GM12874 (cell line): ENCODE data around the gene FASN.

Experiments
- TF ChIP-seq, protein P1 (sequence below): IDR thresholded peaks from 2 replicates; pipeline ENCODE4 v1.5.1; 2011; ENCODE audit warnings: low read depth, mild to moderate bottlenecking, control low read depth, low read length, moderate library complexity; ENCODE audit not compliant: insufficient read depth

Gene FASN

DNA sequence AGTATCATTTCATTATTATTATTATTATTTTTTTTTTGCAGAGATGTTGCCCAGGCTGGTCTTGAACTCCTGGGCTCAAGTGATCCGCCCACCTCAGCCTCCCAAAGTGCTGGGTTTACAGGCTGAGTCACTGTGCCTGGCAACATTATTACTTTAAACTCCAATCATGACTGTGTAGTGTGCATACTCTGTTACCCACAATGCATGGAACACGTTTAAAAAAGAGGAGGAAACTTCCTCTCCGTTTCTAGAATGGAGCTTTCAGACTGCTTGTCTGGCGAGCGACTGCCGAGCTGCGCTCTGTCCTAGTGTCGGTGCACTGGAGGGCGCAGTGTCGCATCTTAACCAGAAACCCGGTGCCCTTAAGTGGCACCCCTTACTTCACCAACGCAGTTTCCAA, 22.1 kb upstream of the FASN start:
- TF ChIP-seq, protein P1, sequence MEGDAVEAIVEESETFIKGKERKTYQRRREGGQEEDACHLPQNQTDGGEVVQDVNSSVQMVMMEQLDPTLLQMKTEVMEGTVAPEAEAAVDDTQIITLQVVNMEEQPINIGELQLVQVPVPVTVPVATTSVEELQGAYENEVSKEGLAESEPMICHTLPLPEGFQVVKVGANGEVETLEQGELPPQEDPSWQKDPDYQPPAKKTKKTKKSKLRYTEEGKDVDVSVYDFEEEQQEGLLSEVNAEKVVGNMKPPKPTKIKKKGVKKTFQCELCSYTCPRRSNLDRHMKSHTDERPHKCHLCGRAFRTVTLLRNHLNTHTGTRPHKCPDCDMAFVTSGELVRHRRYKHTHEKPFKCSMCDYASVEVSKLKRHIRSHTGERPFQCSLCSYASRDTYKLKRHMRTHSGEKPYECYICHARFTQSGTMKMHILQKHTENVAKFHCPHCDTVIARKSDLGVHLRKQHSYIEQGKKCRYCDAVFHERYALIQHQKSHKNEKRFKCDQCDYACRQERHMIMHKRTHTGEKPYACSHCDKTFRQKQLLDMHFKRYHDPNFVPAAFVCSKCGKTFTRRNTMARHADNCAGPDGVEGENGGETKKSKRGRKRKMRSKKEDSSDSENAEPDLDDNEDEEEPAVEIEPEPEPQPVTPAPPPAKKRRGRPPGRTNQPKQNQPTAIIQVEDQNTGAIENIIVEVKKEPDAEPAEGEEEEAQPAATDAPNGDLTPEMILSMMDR, result no peak

DNA sequence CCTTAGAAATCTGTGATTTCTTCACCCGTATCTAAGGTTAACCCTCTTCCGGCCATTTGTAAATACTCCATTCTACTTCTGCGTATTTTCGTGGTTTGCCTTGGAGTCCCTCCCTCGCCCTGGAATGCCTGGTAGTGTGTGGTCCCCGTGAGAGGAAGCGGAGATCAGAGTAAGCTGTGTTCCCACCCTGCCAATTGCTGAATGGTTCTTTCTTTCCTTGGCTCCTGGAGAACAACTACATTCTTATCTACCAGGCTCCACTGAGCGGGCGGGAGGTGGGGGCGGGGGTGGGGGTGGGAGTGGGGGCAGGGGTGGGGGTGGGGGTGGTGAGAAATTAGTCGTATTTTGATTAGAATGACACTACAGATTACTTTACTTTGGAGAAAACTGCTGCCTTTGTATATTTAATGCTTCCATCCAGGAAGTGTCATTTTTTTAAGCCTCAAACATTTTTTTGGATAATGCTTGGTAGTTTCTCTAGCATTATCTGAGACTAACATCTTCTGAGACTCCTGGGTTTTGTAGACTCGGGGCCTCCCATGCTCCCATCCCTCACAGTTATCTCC, 20.9 kb upstream of the FASN start:
- TF ChIP-seq, protein P1, result no peak

DNA sequence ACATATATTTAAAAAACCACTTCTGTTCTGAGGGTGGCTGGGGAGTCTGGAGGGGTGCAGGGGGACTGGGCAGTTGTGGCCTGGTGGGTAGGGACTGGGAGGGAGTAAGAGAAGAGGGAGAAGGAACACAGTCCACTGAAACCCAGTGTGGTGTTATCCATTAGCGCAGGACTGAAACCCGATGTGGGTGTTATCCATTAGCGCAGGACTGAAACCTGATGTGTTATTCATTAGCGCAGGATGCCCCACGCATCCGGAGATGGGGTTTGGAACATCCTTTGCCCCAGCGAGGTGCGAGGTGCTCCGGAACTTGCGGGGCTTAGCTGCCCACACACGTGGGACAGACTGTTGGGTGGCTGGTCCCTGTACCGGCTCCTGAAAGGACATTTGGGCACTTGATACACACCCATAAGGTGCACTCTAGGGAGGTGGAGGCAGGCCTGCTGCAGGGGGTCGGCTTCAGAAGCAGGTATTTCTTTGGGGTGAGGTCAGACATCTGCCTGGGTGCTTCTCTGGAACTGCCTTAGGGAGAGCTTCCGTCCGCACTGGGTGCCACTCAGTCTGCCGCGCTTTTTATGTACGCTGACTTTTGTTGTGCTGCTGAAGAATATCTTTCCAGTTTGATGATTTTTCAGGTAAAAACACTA, 20.3 kb upstream of the FASN start:
- TF ChIP-seq, protein P1, result no peak

DNA sequence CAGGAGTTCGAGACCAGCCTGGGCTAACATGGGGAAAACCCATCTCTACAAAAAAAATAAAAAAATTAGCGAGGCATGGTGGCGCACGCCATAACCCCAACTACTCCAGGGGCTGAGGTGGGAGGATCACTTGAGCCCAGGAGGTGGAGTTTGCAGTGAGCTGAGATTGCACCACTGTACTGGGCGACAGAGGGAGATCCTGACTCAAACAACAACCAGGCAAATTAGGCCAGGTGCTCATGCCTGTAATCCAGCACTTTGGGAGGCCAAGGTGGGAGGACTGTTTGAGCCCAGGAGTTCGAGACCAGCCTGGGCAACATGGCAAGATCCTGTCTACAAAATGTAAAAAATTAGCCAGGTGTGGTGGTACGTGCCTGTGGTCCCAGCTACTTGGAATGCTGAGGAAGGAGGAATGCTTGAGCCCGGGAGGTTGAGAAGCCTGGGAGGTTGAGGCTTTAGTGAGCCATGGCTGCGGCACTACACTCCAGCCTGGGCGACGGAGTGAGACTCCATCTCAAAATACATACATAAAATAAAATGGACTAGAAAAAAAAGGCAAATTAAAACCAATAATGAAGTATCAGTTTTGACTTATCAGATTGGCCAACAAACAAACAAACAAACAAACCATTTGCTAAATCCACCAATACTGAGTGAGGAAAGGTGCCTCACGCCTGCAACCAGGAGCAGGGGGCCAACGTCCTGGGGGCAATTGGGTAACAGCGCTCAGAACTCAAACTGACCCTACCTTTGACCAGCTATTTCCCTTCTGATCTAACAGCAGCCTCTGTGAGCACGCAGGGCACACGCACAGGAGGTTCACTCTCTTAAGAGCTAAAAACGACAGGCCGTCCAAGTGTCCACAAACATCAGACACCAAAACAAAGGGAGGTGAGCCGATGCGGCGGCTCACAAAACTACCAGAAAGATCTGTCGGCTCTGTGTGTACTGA, 19.4 kb upstream of the FASN start:
- TF ChIP-seq, protein P1, result no peak

DNA sequence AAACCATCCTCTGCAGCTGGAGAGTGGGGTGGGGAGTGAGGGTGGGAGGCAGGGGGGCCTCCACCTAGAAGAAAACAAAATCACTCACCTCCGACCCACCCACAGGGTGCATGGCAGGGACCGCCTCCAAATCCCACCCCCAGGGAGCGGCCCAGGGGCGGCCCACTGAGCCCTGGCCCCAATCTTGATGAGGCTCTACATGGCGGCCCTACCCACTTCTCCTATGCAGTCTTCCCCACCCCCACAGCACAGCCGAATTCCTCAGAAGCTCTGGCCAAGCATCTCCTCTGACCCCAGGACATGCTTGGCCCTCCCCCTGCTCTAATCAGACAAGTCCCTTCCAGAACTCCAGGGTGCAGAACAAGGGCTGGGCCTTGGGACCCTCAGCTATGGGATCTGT, 18.2 kb upstream of the FASN start:
- TF ChIP-seq, protein P1, result no peak

DNA sequence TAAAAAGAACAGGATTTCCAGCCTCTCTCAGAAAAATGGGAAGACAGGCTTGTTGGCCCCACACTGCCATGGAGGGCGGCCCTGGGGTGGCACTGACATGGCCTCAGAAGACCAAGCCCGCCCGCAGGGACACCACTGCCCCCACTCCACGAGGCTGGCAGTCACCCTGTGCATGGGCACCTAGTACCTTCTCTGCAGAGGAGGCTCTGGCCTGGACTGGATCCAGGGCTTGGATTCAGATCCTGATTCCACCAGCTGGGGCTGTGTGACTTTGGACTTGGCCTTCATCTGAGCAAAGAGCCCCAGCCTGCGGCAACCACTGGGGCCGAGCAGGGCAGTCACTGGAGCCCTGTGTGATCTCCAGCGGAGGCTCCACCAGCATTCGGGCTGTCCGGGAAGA, 16.8 kb upstream of the FASN start:
- TF ChIP-seq, protein P1, result no peak

DNA sequence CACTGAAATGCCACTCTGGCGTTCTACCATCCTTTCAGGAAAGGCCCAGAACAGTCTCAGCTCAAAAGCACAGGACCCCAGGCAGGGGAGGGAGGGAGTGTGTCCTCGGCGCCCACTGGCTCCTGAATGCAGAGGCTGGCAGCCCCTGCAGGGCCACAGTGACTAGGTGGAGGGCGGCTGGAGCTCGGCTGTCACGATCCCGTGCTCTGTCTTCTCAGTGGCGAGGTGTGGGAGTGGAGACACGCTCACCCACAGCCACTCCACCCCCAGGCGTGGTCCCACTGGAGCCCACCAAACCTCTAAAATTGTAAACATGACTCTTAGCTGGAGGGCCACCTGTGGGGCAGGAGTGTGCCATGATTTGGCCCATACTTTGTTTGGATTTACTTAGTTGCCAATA, 16.4 kb upstream of the FASN start:
- TF ChIP-seq, protein P1, result no peak
